Hematopoietic multipotent progenitor cell treated with erythropoietin and hydrocortisone succinate and interleukin-3 and kit ligand, for 17 days (in vitro differentiated cells): Measurements from ENCODE around the gene CBX8.

Source experiments
- DNase-seq: peaks from one replicate; pipeline ENCODE4 v3.0.0-alpha.2; 2015; ENCODE audit warnings: low spot score

Gene CBX8

DNA sequence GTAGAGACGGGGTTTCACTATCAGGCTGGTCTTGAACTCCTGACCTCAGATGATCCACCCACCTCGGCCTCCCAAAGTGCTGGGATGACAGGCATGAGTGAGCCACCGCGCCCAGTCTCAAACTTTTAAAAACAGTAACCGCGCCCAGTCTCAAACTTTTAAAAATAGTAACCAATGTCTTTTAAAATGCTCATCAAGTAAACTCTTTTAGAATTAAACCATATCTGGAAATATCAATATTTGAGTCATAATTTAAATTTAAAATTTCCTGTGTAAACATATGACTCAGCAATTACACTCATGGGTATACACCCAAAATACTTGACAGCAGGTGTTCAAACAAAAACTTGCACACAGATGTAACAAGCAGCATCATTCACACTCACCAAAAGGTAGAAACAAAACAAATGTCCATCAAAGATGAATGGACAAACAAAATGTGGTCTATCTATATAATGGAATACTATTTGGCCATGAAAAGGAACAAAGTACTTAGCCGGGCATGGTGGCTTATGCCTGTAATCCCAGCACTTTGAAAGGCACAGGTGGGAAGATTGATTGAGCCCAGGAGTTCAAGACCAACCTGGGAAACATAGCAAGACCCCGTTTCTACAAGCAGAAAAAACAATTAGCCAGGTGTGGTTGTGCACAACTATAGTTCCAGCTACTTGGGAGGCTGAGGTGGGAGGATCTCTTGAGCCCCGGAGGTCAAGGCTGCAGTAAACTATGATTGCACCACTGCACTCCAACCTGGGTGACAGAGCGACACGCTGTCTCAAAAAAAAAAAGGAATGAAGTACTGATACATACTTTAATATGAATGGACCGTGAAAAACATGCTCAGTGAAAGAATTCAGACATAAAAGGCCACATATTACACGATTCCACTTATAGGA lies 46.0 kb downstream of the CBX8 start:
- no peak for DNase-seq

GRCh38 chr17:79749958-79750357 lies 46.9 kb downstream of the CBX8 start:
- DNase-seq = no peak

DNA sequence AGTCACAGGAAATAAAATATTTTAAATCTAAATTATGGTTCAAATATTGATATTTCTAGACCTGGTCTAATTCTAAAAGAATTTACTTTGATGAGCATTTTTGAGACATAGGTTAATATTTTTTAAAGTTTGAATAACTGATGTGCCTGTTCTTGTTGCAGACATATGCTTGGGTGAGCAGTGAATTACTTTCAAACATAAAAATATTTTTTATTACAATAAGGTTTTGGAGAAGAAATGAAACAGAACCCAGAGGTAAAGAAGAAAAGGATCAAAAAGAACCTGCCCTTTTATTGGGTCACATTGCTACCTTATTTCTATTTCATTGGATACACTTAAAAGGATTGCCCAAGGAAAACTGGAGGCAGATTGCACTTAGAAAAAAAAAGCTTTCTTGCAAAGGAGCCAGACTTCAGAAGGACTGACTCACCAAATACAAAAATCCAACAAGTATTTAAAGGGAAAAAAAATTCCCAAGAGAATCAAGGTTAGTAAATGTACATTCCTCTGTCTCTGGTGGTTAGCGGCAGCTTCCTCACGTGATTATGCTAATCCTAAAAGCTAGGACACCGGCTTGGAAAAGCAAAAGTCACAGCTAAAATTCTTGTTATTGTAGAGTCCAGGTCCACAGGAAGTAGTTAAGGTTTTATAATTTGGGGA lies 47.6 kb downstream of the CBX8 start:
- DNase-seq = no peak

DNA sequence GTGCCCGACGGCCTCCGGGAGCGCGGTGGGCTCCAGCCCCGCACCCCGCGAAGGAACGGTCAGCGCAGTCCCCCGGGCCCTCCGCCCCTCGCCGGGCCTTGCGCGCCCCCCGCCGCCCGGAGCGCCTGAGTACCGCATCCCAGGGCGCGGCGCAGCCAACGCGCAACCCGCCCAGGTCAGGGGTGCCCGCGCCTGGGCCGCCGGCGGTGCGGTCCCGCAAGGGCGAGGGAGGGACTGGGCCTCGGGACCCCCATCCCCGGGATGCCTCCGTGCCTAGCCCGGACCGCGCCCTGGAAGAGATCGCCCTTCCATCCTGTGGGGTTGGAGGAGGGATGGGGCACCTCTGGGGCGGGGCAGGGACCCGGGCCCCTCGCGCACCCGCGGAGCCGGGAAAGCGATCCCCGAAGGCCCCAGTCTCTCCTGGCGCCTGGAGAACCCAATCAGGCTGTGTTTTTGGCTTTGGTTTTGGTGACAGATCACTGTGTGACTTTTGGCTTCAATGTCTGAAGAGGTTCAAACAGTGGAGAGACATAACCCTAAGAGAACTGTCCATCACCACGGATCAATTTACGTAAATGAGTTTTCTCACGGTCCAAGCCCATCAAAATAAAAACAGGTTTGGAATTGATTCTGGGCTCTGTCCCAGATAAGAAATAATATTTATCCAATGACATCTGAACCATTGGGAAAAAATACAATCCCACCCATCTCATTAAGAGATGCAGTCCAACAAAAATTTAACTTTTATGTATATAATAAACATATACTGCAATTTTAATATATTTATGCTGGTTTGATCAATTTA lies 48.4 kb downstream of the CBX8 start:
- no peak for DNase-seq

GRCh38 chr17:79747508-79748294 lies 49.2 kb downstream of the CBX8 start:
- no peak for DNase-seq

GRCh38 chr17:79746889-79747507 lies 49.9 kb downstream of the CBX8 start:
- DNase-seq = no peak

DNA sequence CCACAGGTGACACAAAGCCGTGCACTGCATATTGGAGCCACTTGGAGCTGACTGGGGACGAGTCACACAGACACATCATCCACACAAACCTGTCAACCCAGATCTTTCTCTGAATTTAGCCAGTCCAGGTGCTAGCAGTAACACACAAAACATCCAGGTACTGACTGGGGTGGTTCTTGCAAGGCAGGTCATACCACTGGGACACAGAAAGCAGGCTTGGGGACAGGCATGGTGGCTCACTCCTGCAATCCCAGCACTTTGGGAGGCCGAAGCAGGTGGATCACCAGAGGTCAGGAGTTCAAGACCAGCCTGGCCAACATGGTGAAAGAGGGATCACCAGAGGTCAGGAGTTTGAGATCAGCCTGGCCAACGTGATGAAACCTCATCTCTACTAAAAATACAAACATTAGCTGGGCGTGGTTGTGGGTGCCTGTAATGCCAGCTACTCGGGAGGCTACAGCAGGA lies 51.2 kb downstream of the CBX8 start:
- DNase-seq = no peak

DNA sequence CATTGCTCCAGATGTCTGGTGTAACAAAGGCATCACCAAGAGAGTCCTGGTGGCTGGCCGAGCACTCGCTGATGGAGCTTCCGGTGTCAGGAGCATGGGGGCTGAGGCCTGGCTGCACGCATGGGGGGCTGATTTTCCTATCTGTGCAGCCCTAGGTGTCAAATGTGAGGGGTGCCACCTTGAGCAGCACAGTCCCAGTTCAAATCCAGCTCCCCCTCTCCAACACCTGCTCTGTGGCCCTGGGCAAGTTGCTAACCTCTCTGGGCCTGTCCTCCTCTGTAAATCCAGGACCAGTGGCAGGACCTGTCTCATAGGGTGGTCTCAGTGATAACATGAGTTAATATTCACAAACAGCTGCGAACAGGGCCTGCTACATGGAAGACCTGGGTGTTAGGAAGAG lies 53.3 kb downstream of the CBX8 start:
- DNase-seq = no peak

- DNase-seq = no peak
Measured at GRCh38 chr17:79742951-79743476, 53.9 kb downstream of the CBX8 start.

- no peak for DNase-seq
Measured at GRCh38 chr17:79742589-79742918, 54.3 kb downstream of the CBX8 start.
